ENCODE data around the gene AGPAT3.
"Not testable (repeated sequence)": the region's sequence is repeated elsewhere in the genome, so short reads cannot be mapped to it uniquely, and the experiment has no call there.

The AGPAT3 gene

GRCh38 chr21:43885721-43886120 is 20.7 kb downstream of the AGPAT3 start:
- DNase-seq = no peak

GRCh38 chr21:43886565-43886964 is 21.5 kb downstream of the AGPAT3 start:
- DNase-seq = no peak

GRCh38 chr21:43889069-43889468 is 24.0 kb downstream of the AGPAT3 start:
- no peak for DNase-seq

GRCh38 chr21:43890042-43890441 is 25.0 kb downstream of the AGPAT3 start:
- DNase-seq = no peak

- DNase-seq = no peak
Observed at GRCh38 chr21:43892334-43892733, 27.3 kb downstream of the AGPAT3 start.

- DNase-seq = no peak
Observed at GRCh38 chr21:43892984-43893535, 28.0 kb downstream of the AGPAT3 start.

- DNase-seq = no peak
Observed at GRCh38 chr21:43893536-43894205, 28.6 kb downstream of the AGPAT3 start.

- no peak for DNase-seq
Observed at GRCh38 chr21:43894206-43894577, 29.2 kb downstream of the AGPAT3 start.

- DNase-seq = no peak
Observed at GRCh38 chr21:43895196-43895595, 30.2 kb downstream of the AGPAT3 start.

- DNase-seq = not testable (repeated sequence)
Observed at GRCh38 chr21:43896696-43897299, 31.8 kb downstream of the AGPAT3 start.

- no peak for DNase-seq
Observed at GRCh38 chr21:43899307-43900077, 34.5 kb downstream of the AGPAT3 start.

GRCh38 chr21:43900078-43900385 is 35.0 kb downstream of the AGPAT3 start:
- no peak for DNase-seq

GRCh38 chr21:43900690-43901089 is 35.7 kb downstream of the AGPAT3 start:
- no peak for DNase-seq

GRCh38 chr21:43902441-43902840 is 37.4 kb downstream of the AGPAT3 start:
- DNase-seq = no peak

- DNase-seq = no peak
Observed at GRCh38 chr21:43903451-43904091, 38.5 kb downstream of the AGPAT3 start.

GRCh38 chr21:43904331-43904781 is 39.3 kb downstream of the AGPAT3 start:
- no peak for DNase-seq

GRCh38 chr21:43905726-43906455 is 40.9 kb downstream of the AGPAT3 start:
- DNase-seq = no peak

GRCh38 chr21:43906585-43907370 is 41.8 kb downstream of the AGPAT3 start:
- DNase-seq = no peak

- DNase-seq = no peak
Observed at GRCh38 chr21:43907751-43908150, 42.7 kb downstream of the AGPAT3 start.

GRCh38 chr21:43908167-43908566 is 43.1 kb downstream of the AGPAT3 start:
- no peak for DNase-seq

GRCh38 chr21:43909741-43910400 is 44.8 kb downstream of the AGPAT3 start:
- DNase-seq = no peak
